ENCODE measurements around the gene HERC4.
"Not testable (repeated sequence)": the region's sequence is repeated elsewhere in the genome, so short reads cannot be mapped to it uniquely, and the experiment has no call there.

The HERC4 gene

GRCh38 chr10:67975871-67976270 is 99.2 kb downstream of the HERC4 start:
- in situ Hi-C loops (cut with MboI; ENCODE audit: low sequenced_read_pairs) = no loop called here

- in situ Hi-C loops (cut with MboI; ENCODE audit: low sequenced_read_pairs) = no loop called here
These were observed 103.8 kb downstream of the HERC4 start for GRCh38 chr10:67971311-67971710.

- in situ Hi-C loops (cut with MboI; ENCODE audit: low sequenced_read_pairs) = no loop called here
These were observed 105.2 kb downstream of the HERC4 start for GRCh38 chr10:67969875-67970274.

- in situ Hi-C loops (cut with MboI; ENCODE audit: low sequenced_read_pairs) = not testable (repeated sequence)
These were observed 109.0 kb downstream of the HERC4 start for GRCh38 chr10:67966035-67966434.

- in situ Hi-C loops (cut with MboI; ENCODE audit: low sequenced_read_pairs) = no loop called here
These were observed 109.6 kb downstream of the HERC4 start for GRCh38 chr10:67965456-67965855.

GRCh38 chr10:67959839-67960476 is 115.1 kb downstream of the HERC4 start:
- in situ Hi-C loops (cut with MboI; ENCODE audit: low sequenced_read_pairs) = no loop called here

GRCh38 chr10:67955614-67956013 is 119.5 kb downstream of the HERC4 start:
- in situ Hi-C loops (cut with MboI; ENCODE audit: low sequenced_read_pairs) = no loop called here

- in situ Hi-C loops (cut with MboI; ENCODE audit: low sequenced_read_pairs) = no loop called here
These were observed 131.2 kb downstream of the HERC4 start for GRCh38 chr10:67943917-67944316.

GRCh38 chr10:67936416-67936815 is 138.7 kb downstream of the HERC4 start:
- in situ Hi-C loops (cut with MboI; ENCODE audit: low sequenced_read_pairs) = no loop called here

- in situ Hi-C loops (cut with MboI; ENCODE audit: low sequenced_read_pairs) = no loop called here
These were observed 139.9 kb downstream of the HERC4 start for GRCh38 chr10:67935223-67935622.

GRCh38 chr10:67934336-67934735 is 140.7 kb downstream of the HERC4 start:
- in situ Hi-C loops (cut with MboI; ENCODE audit: low sequenced_read_pairs) = no loop called here

GRCh38 chr10:67933199-67933598 is 141.9 kb downstream of the HERC4 start:
- in situ Hi-C loops (cut with MboI; ENCODE audit: low sequenced_read_pairs) = no loop called here

GRCh38 chr10:67926951-67927350 is 148.1 kb downstream of the HERC4 start:
- in situ Hi-C loops (cut with MboI; ENCODE audit: low sequenced_read_pairs) = no loop called here

- in situ Hi-C loops (cut with MboI; ENCODE audit: low sequenced_read_pairs) = no loop called here
These were observed 149.6 kb downstream of the HERC4 start for GRCh38 chr10:67925449-67926005.

- in situ Hi-C loops (cut with MboI; ENCODE audit: low sequenced_read_pairs) = no loop called here
These were observed 150.9 kb downstream of the HERC4 start for GRCh38 chr10:67924136-67924535.

- in situ Hi-C loops (cut with MboI; ENCODE audit: low sequenced_read_pairs) = no loop called here
These were observed 151.5 kb downstream of the HERC4 start for GRCh38 chr10:67923551-67923950.

GRCh38 chr10:67921065-67921464 is 154.0 kb downstream of the HERC4 start:
- in situ Hi-C loops (cut with MboI; ENCODE audit: low sequenced_read_pairs) = no loop called here

- in situ Hi-C loops (cut with MboI; ENCODE audit: low sequenced_read_pairs) = no loop called here
These were observed 157.4 kb downstream of the HERC4 start for GRCh38 chr10:67917679-67918078.

GRCh38 chr10:67917169-67917568 is 157.9 kb downstream of the HERC4 start:
- in situ Hi-C loops (cut with MboI; ENCODE audit: low sequenced_read_pairs) = no loop called here

GRCh38 chr10:67914777-67915340 is 160.2 kb downstream of the HERC4 start:
- in situ Hi-C loops (cut with MboI; ENCODE audit: low sequenced_read_pairs) = no loop called here

GRCh38 chr10:67912331-67912946 is 162.6 kb downstream of the HERC4 start:
- in situ Hi-C loops (cut with MboI; ENCODE audit: low sequenced_read_pairs) = no loop called here

GRCh38 chr10:67903581-67903980 is 171.5 kb downstream of the HERC4 start:
- in situ Hi-C loops (cut with MboI; ENCODE audit: low sequenced_read_pairs) = no loop called here
